ENCODE measurements around the gene FCER1A.
"Not testable (repeated sequence)": the region's sequence is repeated elsewhere in the genome, so short reads cannot be mapped to it uniquely, and the experiment has no call there.

The FCER1A gene

DNA sequence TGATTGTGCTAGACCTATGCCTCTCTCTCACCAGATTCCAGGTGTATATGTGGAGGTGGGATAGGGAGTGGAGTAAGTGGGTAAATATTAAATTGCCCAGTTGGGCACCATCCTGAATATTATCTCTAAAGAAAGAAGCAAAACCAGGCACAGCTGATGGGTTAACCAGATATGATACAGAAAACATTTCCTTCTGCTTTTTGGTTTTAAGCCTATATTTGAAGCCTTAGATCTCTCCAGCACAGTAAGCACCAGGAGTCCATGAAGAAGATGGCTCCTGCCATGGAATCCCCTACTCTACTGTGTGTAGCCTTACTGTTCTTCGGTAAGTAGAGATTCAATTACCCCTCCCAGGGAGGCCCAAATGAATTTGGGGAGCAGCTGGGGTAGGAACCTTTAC is at the start of gene FCER1A:
Gene FCER1A (plus strand): TSS at position 242 of the 400 bp plus-strand sequence. CDS start 29 bp downstream, at position 271.
- no peak for DNase-seq (ENCODE audit: low read depth)

DNA sequence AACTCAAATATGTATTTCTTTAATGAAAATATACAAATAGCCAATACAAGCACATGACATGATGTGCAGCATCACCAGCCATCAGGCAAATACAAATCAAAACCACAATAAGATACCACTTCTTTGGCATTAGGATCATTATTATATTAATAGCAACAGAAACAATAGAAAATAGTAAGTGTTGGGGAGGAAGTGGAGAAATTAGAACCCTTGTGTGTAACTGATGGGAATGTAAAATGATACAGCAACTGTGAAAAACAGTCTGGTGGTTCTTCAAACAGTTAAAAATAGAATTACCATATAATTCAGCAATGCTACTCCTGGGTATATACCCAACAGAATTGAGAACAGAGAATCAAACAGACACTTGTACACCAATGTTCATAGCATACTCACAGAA is 40.8 kb upstream of the FCER1A start:
- DNase-seq (ENCODE audit: low read depth) = no peak

DNA sequence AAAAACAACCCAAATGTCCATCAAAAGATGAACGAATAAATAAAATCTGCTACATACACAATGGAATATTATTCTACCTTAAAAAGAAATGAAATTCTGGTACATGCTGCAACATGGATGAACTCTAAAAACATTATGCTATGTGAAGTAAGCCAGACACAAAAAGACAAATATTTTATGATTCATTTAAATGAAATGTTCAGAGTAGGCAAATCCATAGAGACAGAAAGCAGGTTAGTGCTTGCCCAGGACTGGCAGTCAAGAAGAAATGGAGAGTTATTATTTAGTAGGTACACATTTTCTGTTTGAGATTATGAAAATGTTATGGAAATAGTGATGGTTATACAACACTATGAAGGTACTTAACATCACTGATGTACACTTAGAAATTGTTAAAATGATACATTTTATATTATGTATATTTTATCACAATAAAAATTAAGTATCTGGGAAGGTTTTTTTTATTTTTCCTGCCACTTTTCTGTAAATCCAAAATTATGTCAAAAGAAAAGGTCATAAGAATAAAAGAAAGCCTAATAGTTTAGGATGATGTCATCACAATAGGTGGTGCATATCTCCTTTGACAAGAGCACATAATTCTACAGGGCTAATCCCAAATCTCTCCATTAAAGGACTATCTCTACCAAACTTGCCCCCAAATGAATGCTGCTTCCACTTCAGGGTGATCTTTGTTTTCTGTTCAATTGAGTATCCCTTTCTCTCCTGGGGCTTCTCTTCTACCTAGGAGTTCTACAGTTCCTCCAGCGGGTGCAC is 40.2 kb upstream of the FCER1A start:
- no peak for DNase-seq (ENCODE audit: low read depth)

DNA sequence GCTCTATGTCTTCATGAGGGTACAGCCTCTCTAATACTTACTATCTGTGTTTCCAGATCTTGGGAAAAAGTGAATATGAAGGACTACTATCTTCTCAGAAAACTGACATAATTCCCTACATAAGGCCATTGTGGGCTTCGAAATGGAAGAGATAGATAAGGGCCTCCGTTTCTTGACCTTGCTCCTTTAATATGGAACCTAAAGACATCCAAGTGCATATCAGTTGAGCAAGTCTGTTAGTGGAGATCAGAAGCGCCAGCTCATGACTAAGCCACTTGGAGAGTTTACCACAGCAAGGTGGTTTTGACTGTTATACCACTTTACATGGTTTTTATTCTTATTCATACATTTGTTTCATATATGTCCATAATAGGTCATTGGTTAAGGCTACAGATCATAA is 35.3 kb upstream of the FCER1A start:
- no peak for DNase-seq (ENCODE audit: low read depth)

DNA sequence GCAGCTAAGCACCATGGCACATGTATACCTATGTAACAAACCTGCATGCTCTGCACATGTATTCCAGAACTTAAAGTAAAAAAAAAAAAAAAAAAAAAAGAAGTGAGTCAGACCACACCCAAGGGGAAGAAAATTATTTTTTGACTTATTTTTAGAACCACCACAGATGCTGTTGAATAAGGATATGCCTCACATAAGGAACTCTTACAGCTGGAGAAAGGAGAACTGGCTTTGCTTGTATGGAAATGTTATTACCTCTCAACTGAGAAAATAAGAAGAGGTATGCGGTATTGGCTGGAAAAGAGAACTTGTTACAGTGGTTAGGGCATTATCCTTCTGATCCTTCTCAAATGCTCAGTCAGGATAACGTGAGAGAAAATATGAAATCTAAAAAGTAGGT is 27.5 kb upstream of the FCER1A start:
- DNase-seq (ENCODE audit: low read depth) = no peak

DNA sequence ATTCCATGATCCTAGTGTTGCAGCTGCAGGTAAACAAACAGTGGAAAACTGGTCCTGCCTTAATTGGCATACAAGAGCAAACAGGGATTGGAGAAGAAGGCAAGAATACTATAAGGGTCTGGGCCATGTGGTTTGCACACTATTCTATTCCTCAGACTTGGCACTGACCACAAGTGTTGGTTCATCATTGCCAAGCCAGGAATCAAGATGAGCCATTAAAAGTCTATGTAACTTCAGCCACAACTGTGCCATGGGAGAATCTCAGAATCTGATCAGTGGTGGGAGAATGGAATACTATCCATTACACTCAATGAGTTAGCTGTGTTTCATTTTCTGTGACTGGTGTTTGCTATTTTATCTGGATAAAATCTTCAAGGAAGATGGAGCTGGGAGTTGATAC is 26.2 kb upstream of the FCER1A start:
- DNase-seq (ENCODE audit: low read depth) = no peak

DNA sequence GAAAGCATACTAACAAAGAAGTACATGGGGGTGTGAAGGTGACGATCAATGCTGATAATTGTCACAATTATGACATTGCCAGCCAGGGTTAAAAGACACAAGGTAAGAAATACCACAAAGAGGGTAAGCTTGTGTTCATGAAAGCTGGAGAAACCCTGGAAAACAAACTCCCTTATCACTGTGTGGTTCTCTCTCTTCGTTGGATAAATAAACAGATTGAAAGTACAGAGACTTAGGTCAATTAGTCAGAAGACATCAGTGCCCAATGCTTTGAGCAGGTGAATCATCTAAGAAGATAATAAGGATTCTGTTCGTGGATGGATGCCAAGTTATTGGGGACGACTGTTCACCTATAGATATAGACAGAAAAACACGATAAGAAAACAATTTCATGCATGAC is 22.4 kb upstream of the FCER1A start:
- DNase-seq (ENCODE audit: low read depth) = no peak

DNA sequence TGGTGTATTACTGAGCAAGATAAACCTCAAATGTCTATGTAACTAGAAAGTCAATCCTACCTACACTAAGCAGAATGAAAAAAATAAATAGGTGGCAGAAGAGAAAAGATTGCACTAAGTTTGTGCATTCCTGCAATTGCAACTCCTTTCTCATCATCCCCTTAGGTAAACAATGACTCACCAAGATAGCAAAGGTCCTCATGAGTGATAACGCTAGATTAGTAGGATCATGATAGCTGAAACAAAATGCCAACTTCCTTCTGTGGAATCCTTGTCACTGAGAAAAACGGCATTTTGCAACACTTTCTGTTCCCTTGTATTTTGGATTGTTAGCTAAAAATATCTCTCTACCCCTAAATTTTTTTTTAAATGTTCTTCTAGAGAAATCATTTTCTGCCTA is 20.0 kb upstream of the FCER1A start:
- DNase-seq (ENCODE audit: low read depth) = no peak

DNA sequence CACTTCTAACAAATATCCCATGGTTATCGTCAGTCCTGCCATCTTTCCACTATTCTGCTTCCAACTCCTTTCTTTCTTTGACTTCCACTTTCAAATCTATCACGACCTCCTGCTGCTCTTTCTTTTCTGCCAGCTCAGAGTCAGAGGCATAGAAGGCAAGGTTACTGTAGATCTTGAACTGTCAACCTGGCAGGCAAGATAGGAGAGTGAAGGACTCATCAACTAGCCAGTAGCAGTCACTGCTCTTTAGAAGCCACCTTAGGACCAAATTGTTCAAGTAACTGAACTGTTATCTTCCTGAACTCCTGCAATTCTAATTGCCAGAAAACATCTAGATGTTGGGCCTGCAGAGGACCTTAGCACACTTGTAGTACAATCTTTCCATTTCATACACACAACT is 13.1 kb upstream of the FCER1A start:
- DNase-seq (ENCODE audit: low read depth) = no peak

DNA sequence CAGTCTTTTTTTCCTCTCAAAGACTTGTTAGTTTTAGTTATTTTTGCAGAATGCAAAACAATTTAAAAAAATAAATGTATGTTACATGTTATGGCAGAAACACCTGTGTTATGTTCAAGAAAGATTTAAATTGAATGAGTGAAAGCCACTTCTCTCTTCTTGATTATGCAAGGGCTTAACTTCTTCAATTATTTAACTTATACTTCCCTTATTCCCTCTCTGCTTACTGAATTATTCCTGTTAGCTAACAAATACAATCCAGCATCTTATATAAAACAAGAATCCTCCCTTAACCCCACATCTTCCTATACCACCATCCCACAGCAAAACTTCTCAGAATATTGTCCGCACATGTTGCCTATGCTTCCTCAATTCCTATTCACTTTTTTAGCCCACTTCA is 10.7 kb upstream of the FCER1A start:
- DNase-seq (ENCODE audit: low read depth) = no peak

DNA sequence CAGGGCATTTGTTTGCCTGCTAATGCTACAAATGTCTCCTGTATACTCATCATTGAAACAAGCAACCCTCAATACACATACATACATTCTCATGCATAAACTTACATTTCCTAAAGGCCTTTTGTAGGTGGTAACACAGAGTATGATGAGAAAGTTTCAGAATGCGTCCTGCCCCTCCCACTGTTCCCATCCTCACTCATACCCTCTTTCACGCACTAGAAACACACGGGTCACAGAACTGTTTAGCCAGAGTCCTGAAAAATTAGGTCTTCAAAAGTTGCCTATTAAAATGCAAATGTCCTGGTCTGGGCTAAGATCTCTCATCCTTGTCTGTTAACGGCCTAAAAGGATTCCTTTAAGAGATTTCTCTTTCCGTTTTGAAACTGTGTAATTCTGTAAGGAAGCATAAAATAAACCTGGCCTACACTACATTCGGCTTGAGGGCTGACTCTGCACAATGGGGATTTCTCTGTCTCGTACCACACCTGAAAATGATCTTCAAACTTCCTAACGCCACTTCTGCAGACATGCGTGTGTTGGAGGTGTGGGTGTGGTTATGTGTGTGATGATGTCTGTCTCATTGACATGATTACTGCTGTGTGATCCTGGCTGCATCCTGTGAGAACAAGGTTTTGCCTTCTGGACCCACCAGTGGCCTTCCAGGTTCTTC is 5.3 kb upstream of the FCER1A start:
- DNase-seq (ENCODE audit: low read depth) = no peak

DNA sequence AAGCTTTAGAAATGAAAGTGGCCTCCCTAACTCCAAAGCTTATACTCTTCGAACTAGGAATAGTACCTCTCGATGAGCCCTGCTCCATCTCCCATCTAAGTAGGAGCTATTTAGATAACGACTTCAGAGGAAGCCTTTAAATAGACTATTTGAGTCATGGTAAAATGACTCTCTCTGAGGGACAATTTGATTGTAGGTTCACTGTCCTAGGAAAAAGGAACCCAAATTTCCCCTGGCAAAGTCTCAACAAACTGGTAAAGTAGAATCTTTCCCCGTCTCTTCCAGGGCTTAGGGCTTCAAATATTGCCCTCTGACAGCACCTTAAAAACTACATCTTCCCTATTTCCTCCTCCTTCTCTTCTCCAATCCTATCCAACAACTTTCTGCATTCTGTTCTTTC is 2.0 kb upstream of the FCER1A start:
- DNase-seq (ENCODE audit: low read depth) = no peak

DNA sequence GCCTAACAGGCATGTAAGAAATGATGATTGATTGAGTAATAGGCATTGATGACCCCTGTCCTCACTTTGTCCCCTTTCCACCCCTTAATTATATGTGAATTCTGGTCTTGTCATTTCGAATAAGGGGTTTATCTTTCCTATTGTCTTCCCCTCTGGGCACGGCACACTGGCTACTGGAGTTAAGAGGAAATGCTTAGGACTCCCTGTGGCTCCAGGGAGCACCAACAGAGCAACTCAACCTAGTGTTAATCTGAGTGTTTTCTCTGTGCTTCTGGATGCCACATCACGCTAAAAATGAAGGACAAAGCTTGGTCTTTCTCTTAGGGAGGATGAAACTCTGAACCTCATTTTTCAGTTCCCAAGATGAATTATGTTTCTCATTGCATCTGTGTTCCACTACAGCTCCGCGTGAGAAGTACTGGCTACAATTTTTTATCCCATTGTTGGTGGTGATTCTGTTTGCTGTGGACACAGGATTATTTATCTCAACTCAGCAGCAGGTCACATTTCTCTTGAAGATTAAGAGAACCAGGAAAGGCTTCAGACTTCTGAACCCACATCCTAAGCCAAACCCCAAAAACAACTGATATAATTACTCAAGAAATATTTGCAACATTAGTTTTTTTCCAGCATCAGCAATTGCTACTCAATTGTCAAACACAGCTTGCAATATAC is 5.3 kb downstream of the FCER1A start:
- DNase-seq (ENCODE audit: low read depth) = no peak

DNA sequence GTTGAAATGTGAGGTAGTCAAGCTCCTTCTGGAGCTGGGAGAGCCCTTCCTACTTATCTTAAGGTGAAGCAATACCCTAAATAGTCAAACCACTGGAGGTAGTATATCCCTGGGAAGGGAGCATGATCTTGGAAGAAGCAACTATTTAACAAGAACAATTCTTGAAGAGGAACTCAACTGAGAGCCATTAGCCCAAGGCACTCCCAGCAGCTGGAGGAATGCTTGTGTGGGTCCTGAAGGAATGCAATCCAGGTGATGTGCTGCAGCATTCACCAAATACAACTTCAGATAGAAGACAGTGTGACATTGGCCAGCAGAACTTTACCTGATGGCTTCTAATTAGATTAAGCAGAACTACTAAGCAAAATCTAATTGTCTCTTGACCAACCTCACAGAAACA is 9.5 kb downstream of the FCER1A start:
- DNase-seq (ENCODE audit: low read depth) = no peak

DNA sequence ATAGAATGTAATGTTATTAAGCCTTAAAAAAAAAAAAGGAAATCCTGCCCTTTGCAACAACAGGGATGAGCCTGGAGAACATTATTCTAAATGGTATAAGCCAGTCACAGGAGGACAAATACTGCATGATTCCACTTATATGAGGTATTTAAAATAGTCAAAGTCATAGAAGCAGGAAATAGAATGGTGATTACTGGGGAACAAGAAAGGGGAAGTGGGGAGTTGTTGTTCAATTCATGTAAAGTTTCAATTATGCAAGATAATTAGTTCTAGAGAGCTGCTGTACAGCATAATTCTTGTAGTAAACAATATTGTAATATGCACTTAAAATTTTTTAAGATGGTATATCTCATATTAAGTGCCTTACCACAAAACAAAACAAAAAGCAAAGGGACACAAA is 13.2 kb downstream of the FCER1A start:
- no peak for DNase-seq (ENCODE audit: low read depth)

DNA sequence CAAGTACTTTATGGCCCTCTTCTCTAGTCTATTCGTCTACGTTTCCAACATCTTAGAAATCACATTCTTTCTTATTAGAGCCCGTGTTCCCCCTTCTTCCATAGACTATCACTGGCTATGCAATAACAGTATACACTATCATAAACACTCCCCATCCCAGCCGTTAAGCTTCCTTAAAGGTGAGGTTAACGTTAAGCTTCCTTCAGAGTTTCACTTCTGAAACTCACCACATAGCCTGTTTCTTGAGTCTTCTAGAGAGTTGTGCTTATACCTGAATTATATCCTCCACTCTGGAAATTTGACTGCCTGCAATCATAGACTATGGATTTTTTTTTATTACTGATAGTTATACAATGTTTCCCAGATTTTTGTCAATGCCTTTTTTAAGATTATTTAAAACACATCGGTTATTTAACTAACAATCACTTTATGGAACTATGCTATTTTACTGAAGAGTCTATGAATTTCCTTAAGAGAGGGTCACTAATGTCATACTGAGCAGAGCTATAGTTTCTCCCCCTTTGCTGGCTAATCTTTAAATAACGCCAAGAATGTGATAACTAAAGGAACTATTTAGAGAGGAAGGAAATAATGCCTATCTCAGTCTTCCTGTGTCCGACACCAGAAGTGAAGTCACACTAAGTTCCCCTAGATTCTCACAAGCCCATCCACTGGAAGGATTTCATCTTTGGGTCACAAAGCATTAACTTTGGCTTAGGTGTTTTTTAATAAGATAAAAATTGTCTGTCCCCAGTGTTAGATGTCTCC is 16.8 kb downstream of the FCER1A start:
- no peak for DNase-seq (ENCODE audit: low read depth)

DNA sequence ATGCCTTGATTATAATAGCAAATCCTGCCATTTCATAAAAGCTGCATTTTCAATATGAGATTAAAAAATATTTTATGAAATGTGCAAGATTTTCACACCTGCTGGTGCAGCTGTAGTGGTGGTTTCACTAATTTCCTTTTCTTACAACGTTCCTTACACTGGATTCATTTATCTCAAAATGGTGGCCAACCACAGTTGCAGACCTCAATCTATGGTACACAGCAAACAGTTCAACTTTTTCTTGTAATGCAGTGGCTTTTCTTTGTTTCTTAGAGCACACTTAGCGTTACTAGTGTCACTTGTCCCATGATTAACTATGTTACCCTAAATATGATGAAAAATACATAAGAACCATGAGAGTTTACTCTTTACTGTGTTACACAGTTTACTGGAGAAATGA is 32.7 kb downstream of the FCER1A start:
- no peak for DNase-seq (ENCODE audit: low read depth)

DNA sequence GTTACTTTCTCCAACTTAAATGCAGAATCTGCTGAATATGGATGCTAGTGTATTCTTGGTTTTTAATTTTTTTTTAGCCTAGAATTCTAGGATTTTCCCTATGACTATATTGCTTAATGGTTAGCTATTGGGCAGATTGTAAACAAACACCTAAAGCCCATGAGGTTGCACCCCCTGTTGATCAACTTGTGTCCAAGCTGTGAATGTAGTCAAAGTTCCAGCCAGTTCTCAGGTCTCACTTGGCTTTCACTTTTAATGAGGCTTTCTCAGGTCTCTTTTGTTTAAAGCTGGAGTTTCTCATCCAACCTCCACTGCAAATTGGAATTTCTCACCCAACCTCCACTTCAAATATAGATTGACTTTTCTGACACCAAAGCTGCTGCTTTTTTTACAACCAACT is 35.9 kb downstream of the FCER1A start:
- no peak for DNase-seq (ENCODE audit: low read depth)

DNA sequence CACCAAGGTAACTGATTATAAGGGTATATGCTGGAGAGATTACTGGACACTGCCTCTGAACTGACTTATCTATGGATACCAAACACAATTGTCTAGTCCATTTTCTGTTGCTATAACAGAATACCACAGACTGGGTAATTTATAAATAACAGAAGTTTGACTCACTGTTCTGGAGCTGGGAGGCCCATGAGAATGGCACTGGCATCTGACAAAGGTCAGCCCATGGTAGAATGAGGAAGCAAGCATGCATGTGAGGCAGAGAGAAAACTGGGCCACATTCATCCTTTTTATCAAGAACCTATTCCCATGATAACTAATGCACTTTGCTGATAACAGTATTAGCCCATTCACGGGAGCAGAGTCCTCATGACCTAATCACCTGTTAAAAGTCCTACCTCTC is 37.4 kb downstream of the FCER1A start:
- DNase-seq (ENCODE audit: low read depth) = peak; percentile 3

DNA sequence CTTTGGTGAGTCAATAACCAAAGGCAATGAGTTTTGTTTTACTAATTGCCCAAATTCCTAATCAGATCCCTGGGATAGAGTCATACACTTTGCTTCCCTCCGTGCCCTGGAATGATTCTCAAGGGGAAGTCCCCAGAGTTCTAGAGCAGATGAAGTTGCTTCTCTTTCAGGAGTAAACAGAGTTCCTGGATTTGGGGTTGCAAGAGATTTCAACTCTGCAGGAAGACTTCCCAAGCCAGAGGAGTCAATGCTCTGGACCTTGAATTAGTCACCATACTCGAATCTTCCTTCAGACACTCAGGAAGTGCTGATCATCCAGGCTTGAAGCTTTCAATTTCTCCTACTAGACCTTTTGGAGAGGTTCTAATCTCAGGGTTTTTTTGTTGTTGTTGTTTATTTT is 39.6 kb downstream of the FCER1A start:
- no peak for DNase-seq (ENCODE audit: low read depth)

DNA sequence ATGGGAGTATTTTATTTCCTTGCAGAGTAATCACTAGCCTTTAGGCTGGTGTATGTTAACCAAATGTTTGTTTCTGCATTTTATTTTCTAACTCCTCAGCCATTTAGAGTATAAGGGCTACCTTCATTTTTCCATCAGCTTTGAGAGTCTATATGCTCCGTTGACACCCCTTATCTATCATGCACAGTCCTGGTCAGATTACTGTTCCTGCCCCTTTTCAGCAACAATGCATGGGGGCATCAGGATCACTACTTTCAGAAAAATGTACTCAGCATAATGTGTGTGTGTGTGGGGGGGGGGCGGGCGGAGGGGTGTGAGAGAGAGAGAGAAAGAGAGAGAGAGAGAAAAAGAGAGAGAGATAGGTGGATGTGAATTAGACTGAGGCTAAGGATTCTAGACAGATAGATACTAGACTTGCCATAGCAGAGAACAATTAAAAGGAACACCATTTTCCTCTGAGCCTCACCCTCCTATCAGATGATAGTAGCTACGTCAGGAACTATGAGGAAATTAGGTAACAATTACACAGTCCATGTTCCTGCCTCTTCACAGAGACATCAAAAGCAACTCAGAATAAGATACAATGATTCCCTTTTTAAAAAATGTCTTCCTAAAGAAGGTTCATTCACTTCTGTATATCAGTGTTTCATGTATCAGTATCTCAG is 40.8 kb downstream of the FCER1A start:
- no peak for DNase-seq (ENCODE audit: low read depth)

DNA sequence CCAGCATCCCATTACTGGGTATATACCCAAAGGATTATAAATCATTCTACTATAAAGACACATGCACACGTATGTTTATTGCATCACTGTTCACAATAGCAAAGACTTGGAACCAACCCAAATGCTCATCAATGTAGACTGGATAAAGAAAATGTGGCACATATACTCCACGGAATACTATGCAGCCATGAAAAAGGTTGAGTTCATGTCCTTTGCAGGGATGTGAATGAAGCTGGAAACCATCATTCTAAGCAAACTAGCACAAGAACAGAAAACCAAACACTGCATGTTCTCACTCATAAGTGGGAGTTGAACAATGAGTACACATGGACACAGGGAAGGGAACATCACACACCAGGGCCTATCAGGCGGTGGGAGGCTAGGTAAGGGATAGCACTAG is 47.2 kb downstream of the FCER1A start:
- DNase-seq (ENCODE audit: low read depth) = not testable (repeated sequence)

All from EH (cell line).